A673 (cell line): ENCODE results near the gene NR4A3. TPM values are rescaled to one million over a fixed set of nuclear protein-coding genes. Genes with fewer than 3 reads are reported as not detected.

Experiments
- BruUV-seq: library from RNA; stranded (reverse); fragments of 400-500 nt; replicated peaks from 2 replicates; lab custom pipeline; 2021; lab: Mats Ljungman, UMichigan
- CTCF ChIA-PET: fragments of 300-600 bp; sonication (Branson Sonifier 250); formaldehyde crosslinking; loops from one replicate; lab custom pipeline; 2022; ENCODE audit warnings: antibody characterized with exemption; lab: Charles Lee
- POLR2A ChIA-PET: fragments of 300-600 bp; sonication (Branson Sonifier 250); formaldehyde crosslinking; loops from one replicate; lab custom pipeline; 2022; ENCODE audit warnings: antibody characterized with exemption; ENCODE audit not compliant: low non-redundant PET; lab: Charles Lee
- DNase-seq: peaks from one replicate; pipeline ENCODE4 v3.0.0-alpha.2; 2015; ENCODE audit warnings: low spot score
- H3K27ac ChIP-seq: fragments of 200-600 bp; sonication (generic); 2 replicates; pipeline ENCODE4 v1.5.1; 2016; ENCODE audit warnings: mixed run types, low read depth, mild to moderate bottlenecking, mixed read lengths, antibody characterized with exemption, low read length; ENCODE audit not compliant: poor library complexity, severe bottlenecking
- H3K27me3 ChIP-seq: fragments of 200-600 bp; sonication (generic); replicated peaks from 2 replicates; pipeline ENCODE4 v1.6.1; 2017; ENCODE audit warnings: mixed run types, low read depth, mild to moderate bottlenecking, mixed read lengths, antibody characterized with exemption, low read length; ENCODE audit not compliant: insufficient read depth, poor library complexity
- H3K36me3 ChIP-seq: fragments of 200-600 bp; sonication (generic); 2 replicates; pipeline ENCODE4 v1.6.1; 2016; ENCODE audit warnings: mixed run types, mild to moderate bottlenecking, mixed read lengths, antibody characterized with exemption, low read length; ENCODE audit not compliant: insufficient read depth, poor library complexity, severe bottlenecking
- H3K4me1 ChIP-seq: fragments of 200-600 bp; sonication (generic); 2 replicates; pipeline ENCODE4 v1.6.1; 2017; ENCODE audit warnings: mixed run types, mild to moderate bottlenecking, mixed read lengths, antibody characterized with exemption, low read length; ENCODE audit not compliant: insufficient read depth, poor library complexity, severe bottlenecking
- H3K4me3 ChIP-seq: fragments of 200-600 bp; sonication (generic); 2 replicates; pipeline ENCODE4 v1.5.1; 2016; ENCODE audit warnings: low read depth, mixed run types, mild to moderate bottlenecking, mixed read lengths, low read length; ENCODE audit not compliant: poor library complexity, severe bottlenecking
- H3K9me3 ChIP-seq: fragments of 200-600 bp; sonication (generic); 2 replicates; pipeline ENCODE4 v1.6.1; 2016; ENCODE audit warnings: mixed run types, low read depth, mild to moderate bottlenecking, mixed read lengths, antibody characterized with exemption, low read length; ENCODE audit not compliant: poor library complexity, severe bottlenecking
- EZH2 ChIP-seq: fragments of 200-600 bp; sonication (generic); IDR thresholded peaks from 2 replicates; pipeline ENCODE4 v1.6.1; 2017; ENCODE audit warnings: borderline replicate concordance, low read depth, mild to moderate bottlenecking, mixed read lengths, antibody characterized with exemption, low read length; ENCODE audit not compliant: poor library complexity, severe bottlenecking
- intact Hi-C: fragments of 100-400 bp; cut with micrococcal nuclease; formaldehyde crosslinking; loops from one replicate; pipeline ENCODE4 v1.10.0; 2022; ENCODE audit not compliant: unreplicated experiment
- total RNA-seq: library from RNA; stranded (reverse); gene quantifications from 2 replicates; pipeline ENCODE4 v1.2.3, GENCODE V29; 2021
- TF ChIP-seq, protein P1 (sequence below): fragments of 300-800, 200-600 bp; sonication (generic); conservative IDR thresholded peaks from 2 replicates; pipeline ENCODE4 v1.5.1; 2017; ENCODE audit warnings: low read depth, mild to moderate bottlenecking, antibody characterized with exemption, low read length, moderate library complexity, mixed read lengths

NR4A3 gene
- total RNA-seq, 1 experiment from 2014 or later: 6.4 TPM

DNA sequence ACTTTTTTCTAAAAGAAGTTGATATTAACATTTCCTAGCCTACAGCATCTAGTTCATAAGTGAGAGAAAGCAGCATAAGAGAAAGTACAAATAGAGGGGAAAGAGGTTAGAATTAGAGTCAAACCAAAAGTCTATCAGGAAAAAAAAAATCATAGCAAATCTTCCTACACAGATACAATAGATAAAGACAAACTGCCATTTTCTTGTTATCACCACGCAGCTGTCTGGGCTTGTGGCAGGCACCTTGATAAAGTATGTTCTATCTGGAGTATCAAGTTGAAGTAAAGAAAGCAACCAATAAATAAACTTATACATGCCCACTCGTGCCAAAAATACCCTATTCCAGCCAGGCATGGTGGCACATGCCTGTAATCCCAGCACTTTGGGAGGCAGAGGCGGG, 5.3 kb upstream of the NR4A3 start:
- Histone ChIP-seq H3K27me3 (no peaks in the 10 kb centered on the region), H3K4me1 (peaks cover 14% of the 10 kb centered on the region), H3K27ac (no peak overlapping the region), H3K36me3 (no peaks in the 10 kb centered on the region), H3K9me3 (no peaks in the 10 kb centered on the region), H3K4me3 (no peak overlapping the region)
- DNase-seq: no peak
- ChIA-PET CTCF (interaction anchor here (0.7 kb wide), 1 partner anchor 8 kb away, joined by 3 read pairs; no protein-coding TSS in a partner anchor), POLR2A (no interaction called here)
- intact Hi-C loops: no loop called here
- no peak for TF ChIP-seq EZH2
- TF ChIP-seq, protein P1, sequence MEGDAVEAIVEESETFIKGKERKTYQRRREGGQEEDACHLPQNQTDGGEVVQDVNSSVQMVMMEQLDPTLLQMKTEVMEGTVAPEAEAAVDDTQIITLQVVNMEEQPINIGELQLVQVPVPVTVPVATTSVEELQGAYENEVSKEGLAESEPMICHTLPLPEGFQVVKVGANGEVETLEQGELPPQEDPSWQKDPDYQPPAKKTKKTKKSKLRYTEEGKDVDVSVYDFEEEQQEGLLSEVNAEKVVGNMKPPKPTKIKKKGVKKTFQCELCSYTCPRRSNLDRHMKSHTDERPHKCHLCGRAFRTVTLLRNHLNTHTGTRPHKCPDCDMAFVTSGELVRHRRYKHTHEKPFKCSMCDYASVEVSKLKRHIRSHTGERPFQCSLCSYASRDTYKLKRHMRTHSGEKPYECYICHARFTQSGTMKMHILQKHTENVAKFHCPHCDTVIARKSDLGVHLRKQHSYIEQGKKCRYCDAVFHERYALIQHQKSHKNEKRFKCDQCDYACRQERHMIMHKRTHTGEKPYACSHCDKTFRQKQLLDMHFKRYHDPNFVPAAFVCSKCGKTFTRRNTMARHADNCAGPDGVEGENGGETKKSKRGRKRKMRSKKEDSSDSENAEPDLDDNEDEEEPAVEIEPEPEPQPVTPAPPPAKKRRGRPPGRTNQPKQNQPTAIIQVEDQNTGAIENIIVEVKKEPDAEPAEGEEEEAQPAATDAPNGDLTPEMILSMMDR: no peak
- BruUV-seq: no TSS peak

DNA sequence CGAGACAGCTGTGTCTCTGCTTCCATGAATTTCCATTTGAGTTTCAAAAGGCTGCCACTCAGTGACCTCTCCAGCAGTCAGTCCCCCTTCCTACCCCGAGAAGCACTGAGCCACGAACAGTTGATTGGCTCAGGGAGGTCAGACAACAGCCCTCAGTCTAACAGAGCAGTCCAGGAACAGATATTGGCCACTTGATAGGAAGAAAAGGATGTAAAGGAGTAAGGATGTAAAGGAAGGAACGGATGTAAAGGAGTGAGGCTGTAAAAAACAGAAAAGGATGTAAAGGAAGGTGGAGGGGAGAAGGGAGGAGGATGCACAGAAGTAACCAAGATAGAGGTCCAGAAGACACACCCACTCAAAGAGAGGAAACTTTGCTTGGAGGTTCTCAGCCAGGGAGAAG, 3.2 kb upstream of the NR4A3 start:
- no peaks in the 10 kb centered on the region for H3K36me3 ChIP-seq
- H3K27me3 ChIP-seq: no peaks in the 10 kb centered on the region
- peak overlapping the region; percentile 98 for H3K27ac ChIP-seq
- peaks cover 14% of the 10 kb centered on the region for H3K4me1 ChIP-seq
- POLR2A ChIA-PET: no interaction called here
- H3K4me3 ChIP-seq: peak overlapping the region; percentile 85
- CTCF ChIA-PET: no interaction called here
- H3K9me3 ChIP-seq: no peaks in the 10 kb centered on the region
- DNase-seq: no peak
- no peak for TF ChIP-seq EZH2
- TF ChIP-seq, protein P1: no peak
- BruUV-seq: no TSS peak
- intact Hi-C loops: no loop called here

DNA sequence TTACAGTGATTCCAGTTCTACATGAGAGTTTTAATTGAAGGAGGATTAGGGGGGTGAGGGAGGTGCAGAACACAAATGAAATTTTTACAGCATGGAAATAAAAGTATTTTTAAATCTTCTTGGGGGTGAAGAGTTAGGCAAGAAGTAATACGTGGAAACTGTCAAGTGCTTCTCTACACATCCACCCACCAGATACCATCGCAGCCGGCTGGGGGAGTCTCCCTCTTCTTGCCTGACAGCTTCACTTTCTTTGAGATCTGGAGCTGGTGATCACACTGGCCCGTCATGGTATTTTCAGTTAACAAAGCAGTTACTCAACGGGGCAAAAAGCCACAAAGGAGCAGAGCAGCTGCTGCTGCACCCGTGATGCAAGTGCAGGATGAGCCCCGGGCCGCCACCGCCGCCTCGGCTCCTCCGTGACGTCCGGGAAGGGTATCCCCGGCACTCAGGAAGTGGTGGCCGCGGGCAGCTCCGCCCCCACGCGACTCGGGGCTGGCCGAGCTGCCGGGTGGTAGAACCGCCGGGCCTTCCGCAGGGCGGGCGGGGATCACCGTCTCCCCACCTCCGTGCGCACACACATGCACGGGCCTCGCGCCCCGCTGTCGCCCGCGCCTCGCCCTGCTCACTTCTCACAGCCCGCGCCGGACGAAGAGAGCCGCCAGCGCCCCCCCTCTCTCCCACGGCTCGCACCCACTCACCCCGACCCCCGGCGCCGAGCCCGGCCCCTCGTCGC, 2.4 kb upstream of the NR4A3 start:
- ChIA-PET POLR2A (no interaction called here), CTCF (no interaction called here)
- BruUV-seq: no TSS peak
- no peaks in the 10 kb centered on the region for H3K9me3 ChIP-seq
- intact Hi-C loops: no loop called here
- peak overlapping the region; percentile 98 for H3K27ac ChIP-seq
- no peaks in the 10 kb centered on the region for H3K27me3 ChIP-seq
- peak overlapping the region; percentile 85 for H3K4me3 ChIP-seq
- no peaks in the 10 kb centered on the region for H3K36me3 ChIP-seq
- peaks cover 19% of the 10 kb centered on the region for H3K4me1 ChIP-seq
- no peak for TF ChIP-seq EZH2
- TF ChIP-seq, protein P1: no peak
- DNase-seq: peak; percentile 83
